H1 (cell line): Measurements from ENCODE around the gene ALOX12. TPM values are rescaled to one million over a fixed set of nuclear protein-coding genes. Genes with fewer than 3 reads are reported as not detected.
A peak's percentile ranks its signal among the peaks of the same experiment; 100 is the strongest.

Experiments
- CTCF ChIA-PET: fragments of 300-600 bp; sonication (Branson Sonifier 250); formaldehyde crosslinking; loops from one replicate; lab custom pipeline; 2021; ENCODE audit not compliant: partially characterized antibody; lab: Charles Lee
- POLR2A ChIA-PET: fragments of 300-600 bp; sonication (Branson Sonifier 250); formaldehyde crosslinking; loops from one replicate; lab custom pipeline; 2021; ENCODE audit warnings: inconsistent platforms; ENCODE audit not compliant: partially characterized antibody; lab: Charles Lee
- DNase-seq, 2 experiments: peaks; one replicate each; pipeline versions ENCODE4 v3.0.0 to v3.0.0-alpha.2; 2010 to 2022; ENCODE audit warnings: low spot score in 2 of 2, low read depth in 1 of 2, mixed read lengths in 1 of 2
- FAIRE-seq: peaks from 2 replicates; lab custom pipeline; 2011; peaks lifted over from hg19 to GRCh38; lab: Jason Lieb, UNC
- H2AFZ ChIP-seq: 2 replicates; pipeline ENCODE4 v1.8.1; 2012; ENCODE audit warnings: low read length, inconsistent platforms
- H2AK5ac ChIP-seq: 2 replicates; pipeline ENCODE4 v1.6.1; 2013; ENCODE audit warnings: low read depth, low read length
- H2BK120ac ChIP-seq: replicated peaks from 2 replicates; pipeline ENCODE3; 2013; ENCODE audit warnings: low read depth, low read length, inconsistent platforms
- H2BK12ac ChIP-seq: 2 replicates; pipeline ENCODE4 v1.6.1; 2013; ENCODE audit warnings: low read depth, low read length
- H2BK15ac ChIP-seq: 2 replicates; pipeline ENCODE4 v1.6.1; 2013; ENCODE audit warnings: low read length
- H2BK20ac ChIP-seq: 2 replicates; pipeline ENCODE4 v1.6.1; 2013; ENCODE audit warnings: low read length
- H2BK5ac ChIP-seq: 2 replicates; pipeline ENCODE4 v1.6.1; 2013; ENCODE audit warnings: low read depth, low read length
- H3K14ac ChIP-seq: 2 replicates; pipeline ENCODE4 v1.6.1; 2013; ENCODE audit warnings: inconsistent platforms; ENCODE audit not compliant: insufficient read length
- H3K18ac ChIP-seq: 2 replicates; pipeline ENCODE4 v1.6.1; 2013; ENCODE audit warnings: low read length; ENCODE audit errors: extremely low read depth
- H3K23ac ChIP-seq: 2 replicates; pipeline ENCODE4 v1.6.1; 2013; ENCODE audit warnings: inconsistent platforms; ENCODE audit not compliant: insufficient read length
- H3K23me2 ChIP-seq: 2 replicates; pipeline ENCODE4 v1.6.1; 2013; ENCODE audit warnings: low read depth, low read length
- H3K27ac ChIP-seq: 2 replicates; pipeline ENCODE4 v1.6.1; 2011; ENCODE audit warnings: low read depth, low read length, inconsistent platforms
- H3K27me3 ChIP-seq, 4 experiments: replicated peaks in 1 of 4; 1 replicate in 1 of 4; 2 replicates in 3 of 4; pipeline versions ENCODE4 v1.6.1 to v1.8.1; 2011 to 2013; ENCODE audit warnings: low read length in 3 of 4, mild to moderate bottlenecking in 3 of 4, inconsistent platforms in 2 of 4, mixed read lengths in 2 of 4, moderate library complexity in 1 of 4; ENCODE audit not compliant: control insufficient read depth in 3 of 4, insufficient read depth in 3 of 4; ENCODE audit errors: extremely low read depth in 1 of 4
- H3K36me3 ChIP-seq, 4 experiments: 2 replicates each; pipeline versions ENCODE4 v1.6.1 to v1.8.1; 2011 to 2013; ENCODE audit warnings: mild to moderate bottlenecking in 4 of 4, low read length in 3 of 4, moderate library complexity in 2 of 4, control low read depth in 1 of 4, inconsistent platforms in 1 of 4; ENCODE audit not compliant: insufficient read depth in 4 of 4, control insufficient read depth in 2 of 4
- H3K4ac ChIP-seq: replicated peaks from 2 replicates; pipeline ENCODE3; 2013; ENCODE audit warnings: low read length, low read depth, mixed read lengths, inconsistent platforms; ENCODE audit not compliant: insufficient read length
- H3K4me1 ChIP-seq, 4 experiments: replicated peaks in 1 of 4; 1 replicate in 1 of 4; 2 replicates in 3 of 4; pipeline versions ENCODE4 v1.6.1 to v1.8.1; 2011 to 2013; ENCODE audit warnings: low read length in 3 of 4, inconsistent platforms in 2 of 4, mixed read lengths in 1 of 4; ENCODE audit not compliant: insufficient read depth in 4 of 4, control insufficient read depth in 3 of 4
- H3K4me2 ChIP-seq, 2 experiments: 2 replicates each; pipeline versions ENCODE4 v1.6.1 to v1.8.1; 2011 to 2013; ENCODE audit warnings: low read depth in 2 of 2, low read length in 2 of 2, control low read depth in 1 of 2, inconsistent platforms in 1 of 2, mild to moderate bottlenecking in 1 of 2; ENCODE audit not compliant: insufficient read depth in 1 of 2
- H3K4me3 ChIP-seq, 4 experiments: fragments of 200-600, 300-600 bp in 1 of 4; sonication (generic), shearing (Covaris generic), sonication (Bioruptor Twin) in 1 of 4; 2 replicates each; pipeline versions ENCODE4 v1.5.1 to v1.8.1; 2011 to 2016; ENCODE audit warnings: low read length in 4 of 4, low read depth in 3 of 4, control low read depth in 2 of 4, inconsistent platforms in 2 of 4, mild to moderate bottlenecking in 2 of 4, mixed read lengths in 1 of 4, moderate library complexity in 1 of 4; ENCODE audit not compliant: insufficient read depth in 2 of 4; ENCODE audit errors: extremely low read depth in 1 of 4
- H3K56ac ChIP-seq: replicated peaks from 2 replicates; pipeline ENCODE3; 2013; ENCODE audit warnings: low read depth, mild to moderate bottlenecking, mixed read lengths, low read length, inconsistent platforms; ENCODE audit not compliant: insufficient read length
- H3K79me1 ChIP-seq: 2 replicates; pipeline ENCODE4 v1.6.1; 2013; ENCODE audit warnings: low read depth, low read length, control low read depth
- H3K79me2 ChIP-seq, 2 experiments: 2 replicates each; pipeline versions ENCODE4 v1.6.1 to v1.8.1; 2012 to 2013; ENCODE audit warnings: low read length in 2 of 2, mild to moderate bottlenecking in 2 of 2, inconsistent platforms in 1 of 2; ENCODE audit not compliant: insufficient read depth in 2 of 2, control insufficient read depth in 1 of 2
- H3K9ac ChIP-seq, 4 experiments: replicated peaks in 1 of 4; 1 replicate in 1 of 4; 2 replicates in 3 of 4; pipeline versions ENCODE4 v1.6.1 to v1.8.1; 2011 to 2013; ENCODE audit warnings: low read depth in 3 of 4, low read length in 3 of 4, control low read depth in 2 of 4, mild to moderate bottlenecking in 2 of 4, moderate library complexity in 2 of 4, inconsistent platforms in 1 of 4; ENCODE audit errors: extremely low read depth in 1 of 4
- H3K9me3 ChIP-seq, 2 experiments: 2 replicates each; pipeline versions ENCODE4 v1.6.1 to v1.8.1; 2012 to 2013; ENCODE audit warnings: mild to moderate bottlenecking in 2 of 2, moderate library complexity in 2 of 2, control low read depth in 1 of 2, inconsistent platforms in 1 of 2, low read depth in 1 of 2, low read length in 1 of 2, mixed read lengths in 1 of 2; ENCODE audit not compliant: insufficient read depth in 2 of 2
- H4K20me1 ChIP-seq, 2 experiments: replicated peaks in 1 of 2; 2 replicates each; pipeline versions ENCODE3 to v1.8.1; 2011 to 2013; ENCODE audit warnings: inconsistent platforms in 2 of 2, low read length in 2 of 2, mild to moderate bottlenecking in 1 of 2; ENCODE audit not compliant: insufficient read depth in 2 of 2, control insufficient read depth in 1 of 2
- H4K5ac ChIP-seq: 2 replicates; pipeline ENCODE4 v1.6.1; 2013; ENCODE audit warnings: low read length, low read depth, mixed read lengths, inconsistent platforms; ENCODE audit not compliant: insufficient read length
- H4K8ac ChIP-seq: 2 replicates; pipeline ENCODE4 v1.8.0; 2013; ENCODE audit warnings: mild to moderate bottlenecking, moderate library complexity, low read length, inconsistent platforms; ENCODE audit not compliant: insufficient read depth; ENCODE audit errors: extremely low read depth
- H4K91ac ChIP-seq: replicated peaks from 2 replicates; pipeline ENCODE3; 2013; ENCODE audit warnings: low read length, mixed read lengths, inconsistent platforms; ENCODE audit not compliant: insufficient read length
- CBX8 ChIP-seq: fragments of 300-800, 300-1000 bp; sonication (generic); IDR thresholded peaks from 2 replicates; pipeline ENCODE4 v1.7.1; 2016; ENCODE audit warnings: low read depth, low read length, borderline replicate concordance
- CHD1 ChIP-seq: IDR thresholded peaks from 2 replicates; pipeline ENCODE4 v1.6.1; 2012; ENCODE audit warnings: low read depth, low read length, improper control_type of control experiment
- CTCF ChIP-seq, 3 experiments: IDR thresholded peaks; 1 replicate in 2 of 3; 2 replicates in 1 of 3; pipeline versions ENCODE4 v1.5.1 to v1.6.1; 2011; ENCODE audit warnings: low read length in 3 of 3, mild to moderate bottlenecking in 3 of 3, inconsistent platforms in 2 of 3, low read depth in 1 of 3, moderate library complexity in 1 of 3; ENCODE audit not compliant: insufficient read depth in 1 of 3; ENCODE audit errors: control extremely low read depth in 1 of 3
- JUN ChIP-seq: IDR thresholded peaks from 2 replicates; pipeline ENCODE4 v1.6.1; 2011; ENCODE audit warnings: low read depth, mild to moderate bottlenecking, improper control_type of control experiment, low read length
- RAD21 ChIP-seq, 2 experiments: IDR thresholded peaks in 1 of 2; conservative IDR thresholded peaks in 1 of 2; 2 replicates each; pipeline ENCODE4 v1.6.1; 2011; ENCODE audit warnings: low read depth in 2 of 2, low read length in 2 of 2, improper control_type of control experiment in 1 of 2, inconsistent platforms in 1 of 2, mild to moderate bottlenecking in 1 of 2, moderate library complexity in 1 of 2
- RFX5 ChIP-seq: IDR thresholded peaks from 2 replicates; pipeline ENCODE4 v1.6.1; 2011; ENCODE audit warnings: low read depth, low read length, improper control_type of control experiment, borderline replicate concordance
- SIN3A ChIP-seq, 2 experiments: IDR thresholded peaks in 1 of 2; conservative IDR thresholded peaks in 1 of 2; 2 replicates each; pipeline ENCODE4 v1.6.1; 2011 to 2012; ENCODE audit warnings: low read length in 2 of 2, improper control_type of control experiment in 1 of 2, low read depth in 1 of 2, mild to moderate bottlenecking in 1 of 2
- SIRT6 ChIP-seq: IDR thresholded peaks from one replicate; pipeline ENCODE4 v1.7.1; 2012; ENCODE audit warnings: low read length, inconsistent platforms
- WGBS, 2 experiments: shearing (Covaris generic) in 1 of 2; methylation state at CpG; one replicate each; pipeline versions ENCODE4 v1.1.6 to v1.1.7; 2013 to 2015; ENCODE audit warnings: low lambda C conversion rate in 2 of 2, mixed read lengths in 2 of 2, inconsistent platforms in 1 of 2, low coverage in 1 of 2, missing lambda C conversion rate in 1 of 2; ENCODE audit not compliant: insufficient replicate concordance in 2 of 2, insufficient coverage in 1 of 2, insufficient read length in 1 of 2; ENCODE audit errors: extremely low coverage in 1 of 2, missing lambda C conversion rate in 1 of 2; 5-methylcytosine and 5-hydroxymethylcytosine counted together
- polyA plus RNA-seq, 7 experiments: library from polyadenylated mRNA; depleted of rRNA in 3 of 7; stranded (reverse) in 5 of 7; unstranded in 2 of 7; fragments of >200 nt in 5 of 7; fragments of 200-250 nt in 2 of 7; gene quantifications; 1 replicate in 5 of 7; 2 replicates in 1 of 7; 4 replicates in 1 of 7; pipeline versions ENCODE4 v1.2.1 to v1.2.3, GENCODE V29; 2011 to 2013; ENCODE audit warnings: missing spikeins in 2 of 7, mixed read lengths in 2 of 7
- total RNA-seq: library from RNA; stranded (reverse); fragmentation: NEBNext Ultra II Directional; extraction: Animal tissue kit (Norgen Biotek cat#: 25700); gene quantifications from 2 replicates; pipeline ENCODE4 v1.2.1, GENCODE V29; 2021

The ALOX12 gene
- total and polyA plus RNA-seq, 2 of the 8 experiments (the other 6 are each of a cell fraction or from before 2014, with no cell fraction given), result 1.4 to 2.0 TPM

GRCh38 chr17:7004398-7005253, 8.8 kb downstream of the ALOX12 start:
- Histone ChIP-seq H3K4ac (no peak overlapping the region), H3K27me3 (no peaks in the 10 kb centered on the region), H3K23me2 (no peaks in the 10 kb centered on the region), H3K18ac (no peak overlapping the region), H3K4me3 (no peak overlapping the region), H3K4me2 (no peak overlapping the region), H4K8ac (no peak overlapping the region), H2AFZ (no peak overlapping the region), H4K20me1 (peaks cover 7 to 14% of the 10 kb centered on the region in 2 experiments), H3K23ac (no peak overlapping the region), H3K14ac (no peak overlapping the region), H3K56ac (no peak overlapping the region), H2BK20ac (no peak overlapping the region), H3K4me1 (no peaks in the 10 kb centered on the region), H3K79me1 (no peaks in the 10 kb centered on the region), H4K91ac (no peak overlapping the region), H3K79me2 (peaks cover 0 to 1% of the 10 kb centered on the region in 2 experiments; a peak in 1 of 4 replicates), H4K5ac (no peak overlapping the region), H2BK12ac (no peak overlapping the region), H3K27ac (no peak overlapping the region), H3K9ac (no peak overlapping the region), H2AK5ac (no peak overlapping the region), H2BK5ac (no peak overlapping the region), H2BK120ac (no peak overlapping the region), H2BK15ac (no peak overlapping the region), H3K9me3 (no peaks in the 10 kb centered on the region), H3K36me3 (peaks cover 0 to 4% (median under 1%) of the 10 kb centered on the region in 4 experiments; a peak in 3 of 8 replicates)
- FAIRE-seq, result peak; percentile 80
- WGBS, 2 experiments, result 78% methylated on average over 2 of the region's 2 CpGs; no CpG with 5 or more reads in 1 of the 2 experiments
- ChIA-PET CTCF (interaction anchor here (0.6 to 11.1 kb wide), 40 partner anchors 9 to 510 kb away, joined by 3 to 152 read pairs (median 4); partner anchors contain the start of gene ALOX12), POLR2A (interaction anchor here (0.7 to 1.5 kb wide), 2 partner anchors 46 to 160 kb away, joined by 3 read pairs; no protein-coding TSS in a partner anchor)
- peak in 1 of 2 experiments; percentile 53 for DNase-seq
- TF ChIP-seq CTCF (IDR thresholded peaks at IDR 0.05; ENCODE audit: control extremely low read depth in 1 of 3, insufficient read depth in 1 of 3, low read depth in 1 of 3, low read length in 3 of 3) (peak in 2 of 3 experiments; percentile 70; a peak in 3 of 4 replicates), JUN (no peak), SIN3A (conservative IDR thresholded peaks at IDR 0.05 in 1 of 2, IDR thresholded peaks at IDR 0.05 in 1 of 2; ENCODE audit: low read depth in 1 of 2, low read length in 2 of 2) (peak in 1 of 2 experiments; percentile 49; a peak in 1 of 4 replicates), CHD1 (no peak), SIRT6 (no peak), CBX8 (no peak), RFX5 (no peak), RAD21 (IDR thresholded peaks at IDR 0.05 in 1 of 2, conservative IDR thresholded peaks at IDR 0.05 in 1 of 2; ENCODE audit: low read depth in 2 of 2, low read length in 2 of 2) (peak; percentile 82 to 88)
